Endometrial microvascular endothelial cells (primary cell): Measurements from ENCODE around the gene PTPN22. TPM values are rescaled to one million over a fixed set of nuclear protein-coding genes. Genes with fewer than 3 reads are reported as not detected.

Experiments
- in situ Hi-C: cut with HindIII; loops from 2 replicates; pipeline ENCODE4 v1.10.0; 2017; ENCODE audit warnings: low sequenced_read_pairs, low pct_unique_long_range_greater_than_20kb; ENCODE audit errors: inconsistent ontology term
- total RNA-seq: library from RNA; depleted of rRNA; stranded (reverse); fragments of >200 nt; gene quantifications from one replicate; pipeline ENCODE4 v1.2.3, GENCODE V29; 2015; ENCODE audit errors: inconsistent ontology term

The PTPN22 gene
- total RNA-seq, 1 donor from 2014 or later, result 26.9 TPM

DNA sequence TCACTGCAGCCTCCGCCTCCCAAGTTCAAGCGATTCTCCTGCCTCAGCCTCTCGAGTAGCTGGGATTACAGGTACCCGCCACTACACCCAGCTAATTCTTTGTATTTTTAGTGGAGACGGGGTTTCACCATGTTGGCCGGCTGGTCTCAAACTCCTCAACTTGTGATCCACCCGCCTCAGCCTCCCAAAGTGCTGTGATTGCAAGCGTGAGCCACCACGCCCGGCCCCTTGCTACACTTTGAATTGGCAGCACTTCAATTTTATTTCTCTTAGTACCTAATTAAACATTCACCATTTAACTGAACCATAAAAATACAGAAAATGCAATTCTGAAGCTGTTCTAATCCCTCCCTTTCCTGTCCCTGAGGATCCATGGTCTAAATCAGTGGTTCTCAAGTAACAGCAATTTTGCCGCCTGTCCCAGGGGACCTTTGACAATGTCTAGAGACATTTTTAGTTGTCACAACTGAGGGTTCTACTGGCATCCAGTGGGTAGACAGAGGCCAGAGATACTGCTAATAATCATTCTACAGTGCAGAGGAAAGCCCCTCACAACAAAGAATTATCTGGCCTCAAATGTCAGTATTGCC lies 20.2 kb upstream of the PTPN22 start:
- in situ Hi-C loops, result no loop called here

DNA sequence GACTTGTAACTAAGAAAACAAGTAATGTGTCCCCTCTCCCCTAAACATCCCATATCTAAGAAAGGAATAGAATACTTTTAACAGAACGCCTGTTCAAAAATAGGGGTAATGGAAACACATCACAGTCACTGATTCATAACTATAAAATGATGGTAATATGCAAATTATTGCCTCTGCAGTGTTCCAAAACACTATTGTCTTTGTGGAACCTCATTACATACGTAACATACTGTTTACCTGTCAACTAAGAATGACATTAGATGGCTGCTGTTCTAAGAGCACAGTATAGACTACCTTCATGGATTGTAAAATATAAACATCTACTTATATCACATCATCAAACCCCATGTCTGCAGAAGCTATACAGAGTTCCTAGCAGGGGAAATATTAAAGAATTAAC lies 19.3 kb upstream of the PTPN22 start:
- in situ Hi-C loops, result no loop called here

GRCh38 chr1:113887402-113888175 lies 16.1 kb upstream of the PTPN22 start, which contains the start of gene BCL2L15:
Gene BCL2L15 (minus strand): TSS chr1:113887581. CDS start chr1:113887375, 206 bp downstream.
- in situ Hi-C loops, result no loop called here

- in situ Hi-C loops, result no loop called here
Measured at GRCh38 chr1:113886417-113887401, 15.2 kb upstream of the PTPN22 start.

GRCh38 chr1:113881661-113882060 lies 10.1 kb upstream of the PTPN22 start:
- in situ Hi-C loops, result no loop called here

- in situ Hi-C loops, result no loop called here
Measured at GRCh38 chr1:113879739-113880038, 8.2 kb upstream of the PTPN22 start.

- in situ Hi-C loops, result no loop called here
Measured at GRCh38 chr1:113876176-113876575, 4.7 kb upstream of the PTPN22 start.

- in situ Hi-C loops, result no loop called here
Measured at GRCh38 chr1:113875714-113876113, 4.2 kb upstream of the PTPN22 start.

GRCh38 chr1:113874012-113874879 lies 2.7 kb upstream of the PTPN22 start:
- in situ Hi-C loops, result no loop called here

DNA sequence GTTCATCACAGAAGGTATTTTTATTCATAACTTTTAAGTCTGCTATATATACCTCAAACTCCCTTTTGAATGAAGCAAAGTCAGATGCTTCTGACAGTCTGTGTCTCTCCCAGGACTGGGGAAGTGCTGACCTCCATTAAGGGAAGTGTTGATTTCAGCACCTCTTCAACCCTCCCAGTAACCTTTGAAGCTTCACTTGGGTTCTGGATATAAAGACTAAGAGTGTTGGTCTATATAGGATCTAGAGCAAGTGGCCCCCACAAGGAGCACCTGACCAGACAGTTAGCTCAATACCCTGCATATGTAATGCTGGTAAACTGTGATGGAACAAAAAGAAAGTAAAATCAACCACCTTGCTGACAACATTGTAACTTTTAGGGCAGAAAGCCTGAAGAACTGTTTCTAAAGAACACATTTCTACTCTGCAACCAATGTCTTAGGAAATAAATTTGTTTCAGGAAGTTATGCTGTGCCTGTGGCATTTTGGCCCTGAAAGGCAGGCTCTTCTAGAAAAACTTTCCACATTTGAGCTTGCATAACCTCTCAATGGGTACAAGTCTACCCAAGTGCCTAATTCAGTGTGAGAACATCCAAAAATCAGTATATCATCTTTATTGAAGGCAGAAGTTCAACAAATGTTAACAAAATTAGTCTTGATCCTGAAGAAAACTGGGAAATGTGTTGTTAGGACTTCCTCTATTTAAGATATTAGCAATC lies 865 bp upstream of the PTPN22 start:
- in situ Hi-C loops, result no loop called here

GRCh38 chr1:113870778-113871177 lies 734 bp downstream of the PTPN22 start:
- in situ Hi-C loops, result no loop called here

GRCh38 chr1:113868387-113869083 lies 3.0 kb downstream of the PTPN22 start:
- in situ Hi-C loops, result no loop called here

- in situ Hi-C loops, result no loop called here
Measured at GRCh38 chr1:113861641-113862040, 9.9 kb downstream of the PTPN22 start.

- in situ Hi-C loops, result no loop called here
Measured at GRCh38 chr1:113860891-113861290, 10.6 kb downstream of the PTPN22 start.

GRCh38 chr1:113859478-113860175 lies 11.9 kb downstream of the PTPN22 start:
- in situ Hi-C loops, result no loop called here

DNA sequence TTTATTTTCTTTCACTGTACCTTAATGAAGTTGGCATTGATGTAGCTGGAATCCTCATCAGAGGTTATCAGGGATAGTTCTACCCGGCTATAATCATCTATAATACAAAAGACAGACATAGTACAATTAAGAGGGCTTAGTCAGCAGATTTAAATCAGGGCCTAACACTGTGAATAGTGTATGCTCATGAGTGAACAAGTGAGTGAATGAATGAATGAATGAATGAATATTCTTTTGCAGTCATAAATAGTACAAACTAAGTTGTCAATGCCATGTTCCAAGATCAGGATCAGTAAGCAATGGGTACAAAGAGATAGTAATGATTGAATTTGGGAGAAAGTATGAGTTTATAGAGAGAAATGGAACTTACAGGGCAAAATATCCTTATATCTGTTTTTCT lies 12.5 kb downstream of the PTPN22 start:
- in situ Hi-C loops, result no loop called here

DNA sequence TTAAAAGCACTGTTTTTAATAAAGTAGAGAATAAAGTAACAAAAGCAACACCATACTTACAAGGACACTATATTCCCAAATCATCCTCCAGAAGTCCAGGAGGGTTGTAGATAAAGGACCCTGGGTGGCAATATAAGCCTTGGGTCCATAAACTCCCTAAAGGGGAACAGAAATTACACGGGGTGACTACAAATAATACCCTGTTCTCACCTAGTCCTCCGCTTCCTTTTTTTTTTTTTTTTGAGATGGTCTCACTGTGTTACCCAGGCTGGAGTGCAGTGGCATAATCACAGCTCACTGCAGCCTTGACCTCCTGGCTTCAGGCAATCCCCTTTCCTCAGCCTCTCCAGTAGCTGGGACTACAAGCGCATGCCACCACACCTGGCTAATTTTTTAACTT lies 13.1 kb downstream of the PTPN22 start:
- in situ Hi-C loops, result no loop called here
